ENCODE results near the gene FBXW5. TPM values are rescaled to one million over a fixed set of nuclear protein-coding genes. Genes with fewer than 3 reads are reported as not detected.
A peak's percentile ranks its signal among the peaks of the same experiment; 100 is the strongest.

Gene FBXW5
- total RNA-seq, 2 experiments from 2014 or later = 63.3 to 89.6 TPM

GRCh38 chr9:136913701-136914438, 30.7 kb downstream of the FBXW5 start:
- Histone ChIP-seq H2AFZ (ENCODE audit: low read length) (no peak overlapping the region), H3K79me2 (ENCODE audit: insufficient read depth, low read depth, low read length) (no peaks in the 10 kb centered on the region), H4K20me1 (ENCODE audit: insufficient read depth, low read length) (no peaks in the 10 kb centered on the region), H3K4me3 (ENCODE audit: low read depth, low read length, poor library complexity, severe bottlenecking) (no peak overlapping the region), H3K27ac (ENCODE audit: low read depth, low read length, poor library complexity, severe bottlenecking) (no peak overlapping the region), H3K9me3 (ENCODE audit: low read length) (no peaks in the 10 kb centered on the region), H3K36me3 (ENCODE audit: insufficient read depth, low read length) (peaks cover 81% of the 10 kb centered on the region), H3K9me2 (ENCODE audit: insufficient read depth, low read length) (no peaks in the 10 kb centered on the region), H3K4me1 (ENCODE audit: insufficient read depth, low read length, poor library complexity, severe bottlenecking) (no peaks in the 10 kb centered on the region), H3K4me2 (ENCODE audit: low read length) (no peak overlapping the region)
- intact Hi-C loops (cut with micrococcal nuclease; ENCODE audit: unreplicated experiment) = no loop called here
- TF ChIP-seq CTCF (conservative IDR thresholded peaks at IDR 0.05; ENCODE audit: low read length) (no peak), EZH2phosphoT487 (IDR thresholded peaks at IDR 0.05; ENCODE audit: borderline replicate concordance, low read depth, low read length) (no peak)
- no peak for DNase-seq (ENCODE audit: low spot score)
- CTCF ChIA-PET (ENCODE audit: unreplicated experiment) = no interaction called here
- no TSS peak for BruUV-seq (replicated peaks)
- POLR2A ChIA-PET = no interaction called here

- no peak for DNase-seq (ENCODE audit: low spot score)
- no peak for TF ChIP-seq EZH2phosphoT487 (IDR thresholded peaks at IDR 0.05; ENCODE audit: borderline replicate concordance, low read depth, low read length)
- 0 out of 2 replicates have a peak, but pooled peaks have one; percentile 27 for TF ChIP-seq CTCF (conservative IDR thresholded peaks at IDR 0.05; ENCODE audit: low read length)
- POLR2A ChIA-PET = interaction anchor here (0.6 kb wide), 1 partner anchor 19 kb away, joined by 3 read pairs; no protein-coding TSS in a partner anchor
- no peaks in the 10 kb centered on the region for H4K20me1 ChIP-seq (ENCODE audit: insufficient read depth, low read length)
- no peaks in the 10 kb centered on the region for H3K79me2 ChIP-seq (ENCODE audit: insufficient read depth, low read depth, low read length)
- no peak overlapping the region for H3K27ac ChIP-seq (ENCODE audit: low read depth, low read length, poor library complexity, severe bottlenecking)
- H3K4me2 ChIP-seq (ENCODE audit: low read length) = no peak overlapping the region
- no peaks in the 10 kb centered on the region for H3K9me3 ChIP-seq (ENCODE audit: low read length)
- intact Hi-C loops (cut with micrococcal nuclease; ENCODE audit: unreplicated experiment) = no loop called here
- no TSS peak for BruUV-seq (replicated peaks)
- CTCF ChIA-PET (ENCODE audit: unreplicated experiment) = no interaction called here
- H3K36me3 ChIP-seq (ENCODE audit: insufficient read depth, low read length) = peaks cover 80% of the 10 kb centered on the region
- no peaks in the 10 kb centered on the region for H3K9me2 ChIP-seq (ENCODE audit: insufficient read depth, low read length)
- H3K4me3 ChIP-seq (ENCODE audit: low read depth, low read length, poor library complexity, severe bottlenecking) = no peak overlapping the region
- H2AFZ ChIP-seq (ENCODE audit: low read length) = no peak overlapping the region
- H3K4me1 ChIP-seq (ENCODE audit: insufficient read depth, low read length, poor library complexity, severe bottlenecking) = no peaks in the 10 kb centered on the region
Observed at GRCh38 chr9:136910901-136911245, 33.7 kb downstream of the FBXW5 start.

- BruUV-seq (replicated peaks) = no TSS peak
- no peaks in the 10 kb centered on the region for H3K9me2 ChIP-seq (ENCODE audit: insufficient read depth, low read length)
- intact Hi-C loops (cut with micrococcal nuclease; ENCODE audit: unreplicated experiment) = no loop called here
- TF ChIP-seq EZH2phosphoT487 (IDR thresholded peaks at IDR 0.05; ENCODE audit: borderline replicate concordance, low read depth, low read length) = no peak
- TF ChIP-seq CTCF (conservative IDR thresholded peaks at IDR 0.05; ENCODE audit: low read length) = no peak
- H4K20me1 ChIP-seq (ENCODE audit: insufficient read depth, low read length) = no peaks in the 10 kb centered on the region
- ChIA-PET CTCF (ENCODE audit: unreplicated experiment) (no interaction called here), POLR2A (interaction anchor here (0.6 kb wide), 1 partner anchor 20 kb away, joined by 3 read pairs; no protein-coding TSS in a partner anchor)
- H3K9me3 ChIP-seq (ENCODE audit: low read length) = no peaks in the 10 kb centered on the region
- no peak overlapping the region for H3K27ac ChIP-seq (ENCODE audit: low read depth, low read length, poor library complexity, severe bottlenecking)
- no peak overlapping the region for H3K4me2 ChIP-seq (ENCODE audit: low read length)
- H3K4me3 ChIP-seq (ENCODE audit: low read depth, low read length, poor library complexity, severe bottlenecking) = no peak overlapping the region
- no peaks in the 10 kb centered on the region for H3K4me1 ChIP-seq (ENCODE audit: insufficient read depth, low read length, poor library complexity, severe bottlenecking)
- H3K79me2 ChIP-seq (ENCODE audit: insufficient read depth, low read depth, low read length) = no peaks in the 10 kb centered on the region
- H3K36me3 ChIP-seq (ENCODE audit: insufficient read depth, low read length) = peaks cover 79% of the 10 kb centered on the region
- DNase-seq (ENCODE audit: low spot score) = no peak
- H2AFZ ChIP-seq (ENCODE audit: low read length) = no peak overlapping the region
Observed at GRCh38 chr9:136910197-136910900, 34.2 kb downstream of the FBXW5 start.
